Measurements from ENCODE around the gene FBRS.

FBRS gene

DNA sequence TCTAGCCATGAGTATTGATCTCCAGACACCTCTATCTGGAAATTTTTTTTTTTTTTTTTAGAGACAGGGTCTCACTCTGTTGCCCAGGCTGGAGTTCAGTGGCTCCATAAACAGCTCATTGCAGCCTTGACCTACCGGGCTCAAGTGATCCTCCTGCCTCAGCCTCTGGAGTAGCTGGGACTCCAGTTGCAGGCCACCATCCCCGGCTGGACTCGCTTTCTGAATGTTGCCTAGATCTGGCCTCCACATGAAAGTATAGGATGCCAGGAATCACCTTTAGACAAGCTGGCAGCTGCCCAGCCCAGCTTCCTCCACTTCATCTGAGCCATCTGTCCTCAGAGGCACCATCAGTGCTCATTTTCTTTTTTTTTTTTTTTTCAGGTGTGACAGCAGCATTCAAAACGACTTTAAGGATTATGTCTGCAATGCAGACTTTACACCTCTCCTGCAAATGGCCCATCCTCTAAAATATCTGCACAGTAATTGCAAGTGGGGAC, 13.8 kb upstream of the FBRS start:
- DNase-seq (ENCODE audit: low read depth) = no peak

DNA sequence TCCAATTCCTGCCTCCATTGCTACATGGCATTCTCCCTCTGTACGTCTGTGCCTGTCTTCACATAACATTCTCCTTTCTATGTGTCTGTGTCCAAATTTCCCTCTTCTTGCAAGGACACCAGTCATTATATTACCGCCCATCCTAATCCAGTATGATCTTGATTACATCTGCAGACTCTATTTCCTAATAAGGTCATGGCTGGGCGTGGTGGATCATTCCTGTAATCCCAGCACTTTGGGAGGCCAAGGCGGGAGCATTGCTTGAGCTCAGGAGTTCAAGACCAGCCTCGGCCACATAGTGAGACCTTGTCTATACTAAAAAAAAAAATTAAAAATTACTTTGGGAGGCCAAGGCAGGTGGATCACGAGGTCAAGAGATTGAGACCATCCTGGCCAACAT, 12.5 kb upstream of the FBRS start:
- DNase-seq (ENCODE audit: low read depth) = no peak

DNA sequence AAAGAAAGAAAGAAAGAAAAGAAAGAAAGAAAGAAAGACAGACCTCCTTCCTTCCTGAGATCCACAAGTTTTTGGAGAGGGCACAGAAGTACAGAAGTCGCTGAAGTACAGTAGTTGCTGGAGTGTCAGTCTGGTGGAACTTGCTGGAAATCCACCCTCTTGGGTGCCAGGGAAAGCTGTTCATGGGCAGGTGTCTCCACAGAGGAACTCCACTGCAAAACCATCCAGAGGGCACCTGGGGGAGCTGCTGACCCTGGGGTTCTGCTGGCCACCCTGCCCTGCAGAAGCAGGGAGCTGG, 11.0 kb upstream of the FBRS start:
- no peak for DNase-seq (ENCODE audit: low read depth)

DNA sequence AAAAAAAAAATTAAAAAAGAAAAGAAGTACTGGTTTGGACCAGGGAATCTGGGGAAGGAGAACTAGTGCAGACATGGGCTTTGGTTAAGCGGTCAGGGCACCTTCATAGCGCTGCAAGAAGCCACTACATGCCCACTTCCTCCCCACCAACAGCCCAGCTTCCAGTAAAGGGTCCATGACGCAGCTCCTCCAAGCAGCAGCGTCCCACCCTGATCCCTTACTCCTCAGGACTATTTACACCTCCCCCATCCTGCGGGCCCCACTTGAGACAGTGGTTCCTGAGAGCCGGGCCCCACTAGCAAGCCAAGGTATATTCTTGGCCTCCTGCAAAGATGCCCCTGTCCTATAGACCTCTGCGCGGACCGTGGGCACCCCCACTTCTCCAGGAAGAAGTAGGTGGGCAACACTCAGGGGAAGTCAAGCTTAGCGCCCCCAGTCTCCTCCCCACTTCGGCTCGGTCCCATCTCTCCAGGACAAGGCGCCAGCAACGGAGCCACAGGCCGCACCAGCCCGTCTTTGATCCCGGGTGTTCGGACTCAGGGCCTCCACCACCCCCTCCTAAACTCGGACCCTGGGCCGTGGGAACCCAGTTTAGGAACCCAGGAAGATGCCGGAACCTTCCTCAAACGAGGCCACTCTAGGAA, 8.4 kb upstream of the FBRS start:
- no peak for DNase-seq (ENCODE audit: low read depth)

DNA sequence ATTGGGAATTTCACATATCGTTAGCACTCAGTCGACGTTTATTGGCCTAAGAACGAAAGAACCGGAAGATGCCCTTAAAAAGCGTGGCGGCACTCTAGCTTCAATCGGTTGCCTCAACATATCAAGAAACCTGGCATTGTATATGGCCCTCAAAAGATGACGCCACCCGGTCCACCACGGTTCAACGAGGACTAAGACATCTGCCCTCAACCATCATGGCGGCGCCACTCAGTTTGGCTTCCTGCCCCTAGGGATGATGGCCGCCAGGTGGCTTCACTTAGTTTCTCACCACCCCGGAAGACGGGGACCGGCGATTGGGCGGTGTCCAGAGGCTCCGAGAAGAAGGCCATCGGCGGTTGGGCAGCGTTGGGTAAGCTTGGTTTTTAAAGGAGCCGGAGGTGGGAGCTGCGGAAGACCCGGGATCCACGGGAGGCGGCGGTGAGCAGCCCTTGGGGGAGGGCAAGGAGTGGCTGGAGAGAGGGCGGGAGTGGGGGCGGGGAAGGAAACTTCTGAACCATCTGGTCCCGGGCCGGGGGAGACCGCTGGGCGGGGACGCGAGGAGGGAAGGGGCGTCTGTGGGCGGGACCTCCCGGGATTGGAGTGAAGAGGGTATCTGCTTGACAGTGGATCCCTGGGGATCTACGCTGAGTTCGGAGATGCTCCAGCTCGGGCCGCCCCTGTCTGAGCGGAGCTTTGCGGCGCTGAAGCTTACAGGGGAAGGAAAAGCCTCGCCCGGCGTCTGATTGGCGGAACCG, 7.7 kb upstream of the FBRS start, which contains the start of gene PRR14:
PRR14 (plus strand) TSS at position 592 of the 755 bp plus-strand sequence. CDS start 686 bp downstream, outside the sequence.
- DNase-seq (ENCODE audit: low read depth) = peak; percentile 93

DNA sequence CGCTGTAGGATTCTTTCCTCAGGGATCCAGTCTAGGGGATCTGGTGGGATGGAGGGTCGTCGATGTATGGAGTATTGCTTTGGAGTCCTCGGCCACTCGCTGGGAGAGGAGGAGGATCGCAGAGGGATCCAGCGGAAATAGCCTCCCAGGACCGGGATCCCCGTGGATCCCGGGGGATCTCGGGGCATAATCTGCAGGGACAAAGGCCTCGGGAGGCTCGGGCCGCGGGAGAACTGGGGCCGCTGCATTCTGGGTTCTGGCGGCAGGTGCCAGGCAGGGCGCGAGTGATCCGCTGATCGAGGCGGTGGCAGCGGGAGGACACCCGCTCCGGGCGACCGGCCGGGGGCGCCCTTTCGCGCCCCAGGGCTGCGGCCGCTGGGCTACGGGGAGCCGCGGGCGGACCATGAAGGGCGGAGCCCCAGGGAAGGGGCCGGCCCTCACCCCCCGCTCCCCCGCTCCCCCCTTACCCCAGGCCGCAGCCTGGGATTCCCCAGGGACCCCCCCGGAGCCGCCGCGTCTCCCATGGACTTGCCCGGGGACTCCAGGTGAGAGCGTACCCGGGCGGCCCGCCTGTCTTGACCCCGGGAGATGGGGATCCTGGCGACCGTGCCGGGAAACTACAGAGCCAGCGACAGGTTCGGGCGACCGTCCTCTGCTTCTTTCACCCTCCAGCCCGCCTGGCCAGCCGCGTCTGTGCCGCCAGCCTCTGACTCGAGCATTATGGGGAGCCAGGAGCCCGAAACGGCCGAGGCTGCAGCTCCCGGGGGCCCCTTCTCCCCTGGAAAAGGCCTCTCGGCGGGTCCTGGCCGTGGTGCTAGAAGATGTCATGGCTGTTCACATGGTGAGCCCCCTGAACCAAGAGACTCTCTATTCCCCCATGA, 6.9 kb upstream of the FBRS start:
- DNase-seq (ENCODE audit: low read depth) = peak; percentile 15

DNA sequence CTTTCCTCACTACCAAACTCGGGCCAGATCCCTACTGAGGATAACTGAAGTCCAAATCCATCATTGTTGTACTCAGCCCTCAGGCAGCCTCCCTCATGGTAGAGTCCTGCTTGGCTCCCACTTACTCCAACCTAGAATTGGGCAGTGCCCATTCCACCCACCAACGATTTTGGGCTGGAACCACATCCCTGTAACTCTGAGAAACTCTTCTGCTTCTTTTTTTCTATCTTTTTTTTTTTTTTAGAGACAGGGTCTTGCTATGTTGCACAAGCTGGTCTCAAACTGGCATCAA, 6.3 kb upstream of the FBRS start:
- no peak for DNase-seq (ENCODE audit: low read depth)

DNA sequence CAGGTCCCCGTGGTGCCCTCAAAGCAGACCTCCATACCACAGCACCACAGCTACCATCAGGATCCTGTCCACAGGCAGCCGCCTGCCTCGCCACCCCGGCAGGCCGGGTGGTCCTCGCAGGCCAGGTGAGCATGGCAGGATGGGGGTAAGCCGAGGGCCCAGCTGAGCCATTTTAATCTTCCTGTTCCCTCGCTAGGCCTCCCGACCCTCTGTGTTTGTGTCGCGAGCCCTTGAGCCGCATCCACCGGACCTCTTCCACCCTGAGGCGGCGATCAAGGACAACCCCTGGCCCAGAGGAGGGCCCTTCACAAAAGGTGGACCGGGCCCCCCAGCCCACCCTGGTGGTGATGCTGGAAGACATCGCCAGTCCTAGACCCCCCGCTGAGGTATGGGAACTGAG, 5.5 kb upstream of the FBRS start:
- DNase-seq (ENCODE audit: low read depth) = no peak

DNA sequence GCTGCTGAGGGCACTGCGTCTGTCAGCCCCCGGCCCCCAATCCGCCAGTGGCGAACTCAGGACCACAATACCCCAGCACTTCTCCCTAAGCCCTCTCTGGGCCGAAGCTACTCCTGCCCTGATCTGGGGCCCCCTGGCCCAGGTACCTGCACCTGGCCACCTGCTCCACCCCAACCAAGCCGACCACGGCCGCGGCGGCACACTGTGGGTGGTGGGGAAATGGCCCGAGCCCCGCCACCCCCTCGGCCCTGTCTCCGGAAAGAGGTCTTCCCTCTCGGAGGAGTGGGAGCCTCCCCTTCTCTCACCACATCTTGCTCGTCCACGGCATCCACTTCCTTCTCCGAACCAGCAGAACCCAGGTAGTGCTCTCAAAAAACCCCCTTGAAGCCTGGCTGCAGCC, 3.4 kb upstream of the FBRS start:
- no peak for DNase-seq (ENCODE audit: low read depth)

DNA sequence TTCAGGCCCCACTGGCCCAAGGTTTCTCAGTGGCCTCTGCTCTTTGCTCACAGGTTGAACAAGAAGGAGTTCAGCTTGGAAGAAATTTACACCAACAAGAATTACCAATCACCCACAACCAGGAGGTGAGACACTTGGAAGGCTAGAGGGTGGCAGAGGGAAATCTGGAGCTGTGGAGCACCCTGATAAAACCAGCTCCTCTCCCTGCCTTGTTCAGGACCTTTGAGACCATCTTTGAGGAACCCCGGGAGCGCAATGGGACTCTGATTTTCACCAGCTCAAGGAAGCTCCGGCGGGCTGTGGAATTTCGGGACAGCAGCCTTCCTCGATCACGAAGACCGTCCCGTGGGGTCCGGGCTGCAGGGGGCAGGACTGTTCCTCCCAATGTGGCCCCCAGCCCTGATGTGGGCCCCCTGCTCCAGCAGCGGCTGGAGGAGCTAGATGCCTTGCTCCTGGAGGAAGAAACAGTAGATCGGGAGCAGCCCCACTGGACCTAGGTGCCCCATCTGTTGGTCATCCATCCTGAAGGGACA, 2.4 kb upstream of the FBRS start:
- no peak for DNase-seq (ENCODE audit: low read depth)

DNA sequence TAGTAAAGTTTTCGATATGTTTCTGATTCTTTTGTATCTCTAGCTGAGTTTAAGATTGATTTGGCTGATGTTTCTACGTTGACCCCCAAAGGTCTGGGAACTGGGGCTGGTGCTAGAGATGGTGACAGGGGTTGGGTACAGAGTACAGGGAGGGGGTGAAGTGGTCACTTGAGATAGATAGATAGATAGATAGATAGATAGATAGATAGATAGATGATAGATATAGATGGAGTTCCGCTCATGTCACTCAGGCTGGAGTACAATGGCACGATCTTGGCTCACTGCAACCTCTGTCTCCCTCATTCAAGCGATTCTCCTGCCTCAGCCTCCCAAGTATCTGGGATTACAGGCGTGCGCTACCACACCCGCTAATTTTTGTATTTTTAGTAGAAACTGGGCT, 1.8 kb upstream of the FBRS start:
- no peak for DNase-seq (ENCODE audit: low read depth)

DNA sequence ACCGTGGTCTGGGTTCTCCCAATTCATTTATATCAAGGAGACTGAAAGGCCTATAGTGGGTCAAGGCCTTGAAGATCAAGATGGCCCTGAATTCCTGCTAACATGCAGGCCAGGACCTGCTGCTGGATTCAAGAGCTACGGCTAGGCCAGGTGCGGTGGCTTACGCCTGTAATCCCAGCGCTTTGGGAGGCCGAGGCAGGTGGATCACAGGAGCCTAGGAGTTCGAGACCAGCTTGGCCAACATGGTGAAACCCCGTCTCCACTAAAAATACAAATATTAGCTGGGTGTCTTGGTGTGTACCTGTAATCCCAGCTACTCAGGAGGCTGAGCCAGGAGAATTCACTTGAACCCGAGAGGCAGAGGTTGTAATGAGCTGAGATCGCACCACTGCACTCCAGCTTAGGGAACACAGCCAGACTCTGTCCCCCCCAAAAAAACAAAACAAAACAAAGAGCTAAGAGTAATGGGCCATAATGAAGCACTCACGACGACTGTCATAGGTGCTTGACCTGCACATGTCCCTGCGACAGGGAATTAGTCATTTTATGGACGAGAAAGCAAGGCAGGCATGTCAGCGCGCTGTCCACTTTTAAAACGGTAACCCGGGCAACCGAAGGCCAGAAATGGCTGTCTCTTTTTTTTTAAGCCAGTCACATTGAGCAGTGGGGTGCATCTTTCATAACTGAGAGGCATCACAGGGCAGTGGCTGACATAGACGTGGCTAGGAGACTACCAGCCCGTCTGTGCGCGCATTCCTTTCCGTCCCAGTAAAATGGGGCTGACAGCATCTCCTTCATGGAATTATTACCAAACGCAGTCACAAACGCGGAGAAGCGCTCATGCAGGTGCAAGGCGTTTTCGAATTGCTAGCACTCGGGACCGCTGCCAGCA, 1.0 kb upstream of the FBRS start:
- DNase-seq (ENCODE audit: low read depth) = no peak

DNA sequence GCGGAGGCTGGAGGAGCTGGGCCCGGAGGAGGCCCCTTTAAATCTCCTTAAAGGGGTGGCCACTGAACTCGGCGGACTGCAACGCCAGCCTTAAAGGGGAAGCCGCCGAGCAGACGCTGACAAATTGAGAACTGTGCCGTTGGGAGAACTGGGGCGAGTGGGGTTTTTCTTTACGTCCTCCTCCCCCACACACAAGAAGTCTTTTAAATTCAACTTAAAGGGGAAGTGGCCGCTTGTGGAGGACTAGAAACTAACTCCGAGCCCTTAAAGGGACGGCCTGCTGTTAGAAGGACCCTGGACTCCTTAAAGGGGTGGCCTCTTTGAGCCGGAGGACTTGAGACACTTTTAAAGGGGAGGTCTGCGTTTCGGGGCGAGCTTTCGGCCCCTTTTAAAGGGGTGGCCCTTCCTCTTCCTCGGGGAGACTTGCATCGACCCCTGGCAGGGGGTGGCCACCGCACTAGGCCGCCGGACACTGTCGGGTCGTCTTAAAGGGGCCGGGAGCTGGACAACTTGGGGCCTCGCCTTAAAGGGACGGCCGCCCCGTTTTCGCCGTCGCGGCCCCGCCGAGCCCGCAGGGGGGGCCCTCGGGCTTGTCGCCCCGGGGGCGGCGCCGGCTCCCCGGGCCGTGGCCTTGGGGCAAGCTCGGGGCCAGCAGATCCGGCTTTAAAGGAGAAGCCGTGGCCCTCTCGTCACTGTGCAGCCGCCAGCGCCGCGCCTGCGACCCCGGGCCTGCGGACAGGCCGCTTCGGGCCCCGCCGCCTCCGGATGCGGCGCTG, 688 bp downstream of the FBRS start:
- peak; percentile 82 for DNase-seq (ENCODE audit: low read depth)

DNA sequence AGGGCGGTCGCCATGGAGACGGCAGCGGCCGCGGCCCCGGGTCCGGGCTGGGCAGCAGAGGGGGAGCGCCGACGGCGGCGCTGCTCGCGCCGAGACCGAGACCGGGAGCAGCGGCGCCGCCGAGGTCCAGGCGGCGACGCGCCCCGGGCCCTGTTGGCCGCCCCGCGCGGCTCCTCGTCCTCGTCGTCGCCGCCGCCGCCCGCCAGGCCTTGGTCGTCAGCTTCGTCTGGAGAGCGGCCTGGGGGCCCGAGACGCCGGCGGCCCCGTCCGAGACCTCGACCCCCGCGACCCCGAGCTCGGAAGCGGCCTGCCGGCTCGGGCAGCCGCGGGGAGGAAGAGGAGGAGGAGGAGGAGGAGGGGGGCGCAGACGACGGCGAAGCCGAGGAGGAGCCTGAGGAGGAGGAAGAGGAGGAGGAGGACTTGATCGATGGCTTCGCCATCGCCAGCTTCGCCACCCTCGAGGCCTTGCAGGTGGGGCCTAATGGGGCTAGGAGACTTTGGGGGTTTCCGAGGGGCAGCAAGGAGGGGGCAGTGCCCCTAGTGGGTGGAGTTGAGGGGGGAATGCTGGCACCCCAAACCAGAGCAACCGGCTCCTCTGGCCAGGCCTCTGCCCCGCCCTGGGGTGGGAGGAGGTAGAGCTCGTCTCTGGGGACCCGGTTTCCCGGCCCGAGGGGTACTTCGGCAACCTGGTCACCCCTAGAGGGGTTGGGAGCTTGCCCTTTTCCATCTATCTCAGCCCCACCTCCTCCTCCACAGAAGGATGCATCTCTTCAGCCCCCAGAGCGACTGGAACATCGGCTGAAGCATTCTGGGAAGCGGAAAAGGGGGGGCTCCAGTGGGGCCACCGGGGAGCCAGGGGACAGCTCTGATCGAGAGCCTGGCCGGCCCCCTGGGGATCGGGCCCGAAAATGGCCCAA, 1.5 kb downstream of the FBRS start:
- no peak for DNase-seq (ENCODE audit: low read depth)

DNA sequence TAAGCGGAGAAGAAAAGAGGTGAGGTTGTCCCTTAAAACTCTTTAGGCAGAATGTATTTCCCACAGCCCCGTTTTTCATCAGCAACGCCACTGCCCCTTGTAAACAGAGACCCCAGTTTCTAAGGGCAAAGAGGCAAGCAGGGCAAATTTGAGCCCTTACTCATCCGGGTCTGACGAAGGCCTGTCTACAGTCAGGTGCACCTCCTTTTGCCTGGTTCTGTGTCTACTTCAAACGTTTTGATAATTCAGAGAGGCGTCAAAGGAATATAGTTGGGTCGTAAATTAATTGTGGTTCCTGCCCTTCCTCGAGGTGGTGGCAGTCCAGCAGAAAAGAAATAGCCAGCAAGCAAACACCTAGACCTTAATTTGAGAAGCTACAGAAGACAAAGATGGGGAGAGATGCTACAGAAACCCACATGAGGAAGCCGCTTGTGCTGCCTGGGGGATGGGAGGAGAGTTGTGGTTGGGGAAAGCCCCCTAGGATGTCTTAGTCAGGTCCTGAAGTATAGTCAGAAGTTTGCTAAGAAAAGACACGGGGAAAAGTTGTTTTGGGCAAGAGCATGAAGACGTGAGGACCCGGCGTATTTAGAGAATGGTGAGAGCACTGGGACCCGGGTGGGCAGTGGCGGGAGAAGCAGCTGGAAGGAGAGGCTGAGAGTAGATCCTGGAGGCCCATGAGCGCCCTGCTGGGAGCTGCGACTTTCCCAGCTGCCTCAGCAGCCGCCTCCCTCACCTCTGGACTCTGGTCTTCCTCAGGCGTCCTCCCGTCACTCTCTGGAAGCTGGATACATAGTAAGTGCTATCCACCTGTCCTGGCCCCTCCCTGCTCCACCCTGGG, 2.4 kb downstream of the FBRS start:
- DNase-seq (ENCODE audit: low read depth) = no peak

DNA sequence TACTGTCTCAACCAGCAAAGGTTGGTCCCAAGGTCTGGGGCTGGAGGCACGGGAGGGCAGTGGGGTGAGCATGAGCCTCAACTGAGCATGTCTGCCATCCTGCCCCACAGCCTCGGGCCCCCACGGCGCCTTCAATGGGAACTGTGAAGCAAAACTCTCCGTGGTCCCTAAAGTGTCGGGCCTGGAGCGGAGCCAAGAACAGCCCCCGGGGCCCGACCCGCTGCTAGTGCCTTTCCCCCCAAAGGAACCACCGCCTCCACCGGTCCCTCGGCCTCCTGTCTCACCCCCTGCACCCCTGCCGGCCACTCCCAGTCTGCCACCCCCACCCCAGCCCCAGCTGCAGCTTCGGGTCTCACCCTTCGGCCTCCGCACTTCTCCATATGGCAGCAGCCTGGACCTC, 4.2 kb downstream of the FBRS start:
- no peak for DNase-seq (ENCODE audit: low read depth)

DNA sequence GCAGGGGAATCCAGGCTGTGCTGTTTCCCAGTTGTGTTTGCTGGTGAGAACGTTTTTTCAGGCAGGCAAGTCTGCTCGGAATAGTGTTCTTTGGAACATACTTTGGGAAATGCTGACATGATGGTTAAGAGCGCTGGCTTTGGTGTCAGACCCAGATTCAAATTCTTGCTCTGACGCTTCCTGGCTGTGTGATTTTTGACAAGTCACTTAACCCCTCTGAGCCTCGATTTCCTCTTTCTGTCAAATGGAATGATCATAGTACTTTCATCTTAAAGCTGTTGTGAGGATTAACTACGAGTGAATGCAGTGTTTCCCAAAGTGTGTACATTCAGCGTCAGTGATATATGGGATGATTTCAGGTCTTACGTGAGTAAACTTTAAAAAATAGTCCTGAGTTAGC, 4.8 kb downstream of the FBRS start:
- DNase-seq (ENCODE audit: low read depth) = no peak

DNA sequence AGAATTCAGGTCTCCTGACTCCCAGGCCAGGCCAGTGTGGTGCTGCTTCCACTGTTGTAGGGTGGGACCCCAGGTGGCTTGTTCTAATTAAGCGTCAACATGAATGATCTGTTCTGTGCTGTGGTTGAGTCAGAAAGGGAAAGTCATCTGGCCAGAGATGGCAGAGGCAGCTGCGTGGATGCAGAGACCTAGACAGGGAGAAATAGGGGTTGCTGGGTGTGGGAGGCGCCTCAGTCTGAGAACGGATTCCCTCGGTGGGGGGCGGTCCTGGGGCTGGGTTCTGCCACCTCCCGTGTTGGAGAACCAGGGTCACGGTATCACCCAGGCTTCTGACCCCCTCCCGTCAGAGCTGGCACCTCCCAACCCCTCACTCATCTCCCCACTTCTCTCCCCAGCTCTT, 5.6 kb downstream of the FBRS start:
- DNase-seq (ENCODE audit: low read depth) = no peak

DNA sequence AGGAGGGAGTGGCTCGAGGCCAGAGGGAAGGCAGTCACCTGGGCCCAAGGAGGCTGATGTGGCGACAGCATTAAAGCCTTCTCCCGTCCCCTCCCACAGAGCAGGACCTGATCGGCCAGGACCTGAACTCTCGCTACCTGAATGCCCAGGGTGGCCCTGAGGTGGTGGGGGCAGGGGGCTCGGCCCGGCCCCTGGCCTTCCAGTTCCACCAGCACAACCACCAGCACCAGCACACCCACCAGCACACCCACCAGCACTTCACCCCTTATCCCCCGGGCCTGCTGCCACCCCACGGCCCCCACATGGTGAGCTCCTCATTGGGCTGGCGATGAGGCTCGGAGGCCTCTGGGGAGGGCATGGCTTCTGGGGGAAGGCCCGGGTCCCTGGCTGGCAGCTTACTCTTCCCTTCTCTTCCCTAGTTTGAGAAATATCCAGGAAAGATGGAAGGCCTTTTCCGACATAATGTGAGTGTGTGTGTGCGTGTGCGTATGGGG, 6.4 kb downstream of the FBRS start:
- DNase-seq (ENCODE audit: low read depth) = no peak
